HuH-7.5 (cell line): ENCODE measurements around the gene MBD4.
"Not testable (repeated sequence)": the region's sequence is repeated elsewhere in the genome, so short reads cannot be mapped to it uniquely, and the experiment has no call there.

Experiments
- DNase-seq: peaks from one replicate; pipeline ENCODE4 v3.0.0; 2011; ENCODE audit warnings: low spot score

MBD4 gene

GRCh38 chr3:129409541-129409940, 30.2 kb downstream of the MBD4 start:
- DNase-seq: no peak

DNA sequence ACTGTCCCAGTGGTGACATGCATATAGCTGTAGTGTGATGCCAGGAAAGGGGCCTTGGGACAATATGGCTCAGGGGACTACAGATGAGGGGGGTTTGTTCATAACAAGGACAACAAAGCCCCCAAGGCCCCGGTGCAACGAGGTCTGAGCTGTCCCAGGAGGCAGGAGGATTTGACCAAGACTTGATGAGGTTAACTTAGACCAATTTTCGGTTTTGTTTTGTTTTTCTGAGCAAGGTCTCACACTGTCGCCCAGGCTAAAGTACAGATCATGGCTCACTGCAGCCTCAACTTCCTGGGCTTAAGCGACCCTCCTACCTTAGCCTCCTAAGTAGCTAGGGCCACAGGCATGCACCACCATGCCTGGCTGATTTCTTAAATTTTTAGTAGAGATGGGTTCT, 35.1 kb downstream of the MBD4 start:
- DNase-seq: no peak

GRCh38 chr3:129404130-129404529, 35.6 kb downstream of the MBD4 start:
- no peak for DNase-seq

- DNase-seq: no peak
Measured at GRCh38 chr3:129403450-129403849, 36.3 kb downstream of the MBD4 start.

DNA sequence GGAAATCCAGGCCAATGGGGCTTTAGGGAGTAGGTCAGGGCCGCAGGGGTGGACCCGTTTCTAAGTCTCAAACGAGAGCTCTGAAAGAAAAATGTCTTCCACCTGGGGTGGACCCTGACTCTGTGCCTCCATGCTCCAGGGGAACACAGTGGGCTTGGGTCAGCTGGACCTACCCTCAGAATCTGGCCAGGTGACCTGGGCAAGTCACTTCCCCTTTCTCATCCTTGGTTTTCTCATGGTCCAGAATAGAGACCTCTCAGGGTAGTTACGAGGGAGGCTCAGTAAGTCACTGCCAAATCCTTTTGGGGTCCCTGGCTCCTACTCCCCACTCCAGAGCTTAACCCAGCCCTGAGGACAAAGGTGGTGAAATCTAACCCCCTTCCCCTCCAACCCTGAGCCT, 37.1 kb downstream of the MBD4 start:
- DNase-seq: no peak

DNA sequence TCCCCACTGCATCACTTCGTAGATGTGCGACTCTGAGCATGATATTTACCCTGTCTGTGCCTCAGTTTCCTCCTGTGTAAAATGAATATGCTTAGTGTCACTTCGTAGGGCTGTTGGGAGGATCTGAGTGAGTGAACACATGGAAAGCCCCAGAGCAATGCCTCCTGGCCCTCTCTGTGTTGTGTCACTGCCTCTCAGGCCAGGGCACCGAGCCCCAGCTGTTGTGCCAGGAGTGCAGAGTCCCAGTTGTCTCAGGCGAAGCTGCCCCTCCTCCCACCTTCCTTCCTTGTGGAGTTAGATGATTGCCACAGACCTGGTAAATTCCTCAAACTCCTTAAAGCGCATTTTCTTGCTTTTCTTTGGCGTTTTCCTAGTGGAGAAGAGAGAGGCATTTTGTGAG, 37.5 kb downstream of the MBD4 start:
- no peak for DNase-seq

DNA sequence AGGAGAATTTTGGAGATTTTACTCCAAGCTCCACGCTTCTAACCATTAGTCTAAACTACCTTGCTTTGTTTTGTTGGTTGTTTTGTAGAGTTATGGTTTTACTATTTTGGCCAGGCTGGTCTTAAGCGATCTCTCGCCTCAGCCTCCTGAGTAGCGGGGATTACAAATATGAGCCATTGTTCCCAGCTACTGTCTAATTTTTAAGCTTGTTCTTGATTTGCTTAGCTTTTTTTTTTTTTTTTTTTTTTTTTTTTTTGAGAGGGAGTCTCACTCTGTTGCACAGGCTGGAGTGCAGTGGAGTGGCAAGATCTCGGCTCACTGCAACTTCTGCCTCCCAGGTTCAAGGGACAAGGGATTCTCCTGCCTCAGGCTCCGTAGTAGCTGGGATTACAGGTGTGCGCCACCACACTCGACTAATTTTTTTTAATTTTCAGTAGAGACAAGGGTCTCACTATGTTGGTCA, 39.8 kb downstream of the MBD4 start:
- DNase-seq: no peak

- peak; percentile 88 for DNase-seq
Measured at GRCh38 chr3:129399145-129399894, 40.4 kb downstream of the MBD4 start.

GRCh38 chr3:129398803-129399144, 41.0 kb downstream of the MBD4 start:
- DNase-seq: peak; percentile 38

GRCh38 chr3:129393760-129394564, 45.8 kb downstream of the MBD4 start:
- DNase-seq: not testable (repeated sequence)

DNA sequence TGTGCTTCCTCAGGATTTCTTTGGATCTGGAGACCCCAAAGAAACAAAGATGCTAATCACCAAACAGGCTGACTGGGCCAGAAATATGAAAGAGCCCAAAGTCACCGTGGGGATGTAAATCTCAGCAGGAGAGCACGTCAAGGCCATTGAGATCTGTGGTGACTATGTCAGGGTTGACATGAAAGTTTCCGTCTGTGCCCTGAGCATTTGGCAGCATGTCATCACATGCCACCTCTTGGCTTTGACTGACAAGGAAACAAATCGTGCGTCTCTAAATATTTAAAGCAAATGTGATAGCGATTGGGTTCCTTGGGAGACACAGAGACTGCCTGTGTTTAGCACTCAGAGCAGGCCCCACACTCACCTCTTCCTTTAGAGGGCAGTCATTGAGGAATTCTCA, 46.5 kb downstream of the MBD4 start:
- DNase-seq: no peak

GRCh38 chr3:129392106-129392887, 47.5 kb downstream of the MBD4 start:
- not testable (repeated sequence) for DNase-seq

DNA sequence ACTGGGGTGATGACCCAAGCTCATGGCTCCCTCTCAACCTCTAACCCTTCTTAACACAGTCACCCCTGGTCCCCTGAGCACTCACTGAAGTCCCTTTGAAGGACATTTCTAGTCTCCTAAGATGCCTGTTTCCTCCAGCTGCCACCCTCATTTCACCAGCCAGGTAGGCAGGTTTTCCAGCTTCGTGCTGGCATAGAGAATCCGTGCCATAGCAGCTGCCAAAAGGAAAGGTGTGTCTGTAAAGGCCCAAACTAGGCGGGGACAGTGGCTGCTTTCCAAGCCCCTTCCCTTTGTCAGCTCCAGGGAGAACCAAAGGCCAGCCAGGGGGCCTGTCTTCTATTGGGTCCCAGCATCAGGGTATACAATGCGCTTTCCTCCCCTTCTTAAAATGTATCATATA, 48.2 kb downstream of the MBD4 start:
- not testable (repeated sequence) for DNase-seq

DNA sequence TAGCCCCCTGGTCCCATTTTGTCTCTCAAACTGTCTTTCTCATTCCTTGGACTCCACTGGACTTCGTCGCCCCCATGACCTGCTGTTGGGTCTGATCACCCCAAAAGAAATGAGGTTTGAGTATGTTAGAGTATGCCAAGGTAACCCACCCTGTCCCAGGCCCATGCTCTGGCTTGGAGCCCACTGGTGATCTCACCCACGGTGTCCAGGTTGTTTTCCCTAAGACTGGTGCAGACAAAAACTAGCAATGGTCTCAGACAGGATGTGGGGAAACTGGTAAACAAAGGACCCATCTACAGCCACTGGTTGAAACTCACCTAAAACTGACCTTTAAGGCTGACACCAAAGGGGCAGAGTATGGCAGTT, 50.2 kb downstream of the MBD4 start:
- DNase-seq: no peak

DNA sequence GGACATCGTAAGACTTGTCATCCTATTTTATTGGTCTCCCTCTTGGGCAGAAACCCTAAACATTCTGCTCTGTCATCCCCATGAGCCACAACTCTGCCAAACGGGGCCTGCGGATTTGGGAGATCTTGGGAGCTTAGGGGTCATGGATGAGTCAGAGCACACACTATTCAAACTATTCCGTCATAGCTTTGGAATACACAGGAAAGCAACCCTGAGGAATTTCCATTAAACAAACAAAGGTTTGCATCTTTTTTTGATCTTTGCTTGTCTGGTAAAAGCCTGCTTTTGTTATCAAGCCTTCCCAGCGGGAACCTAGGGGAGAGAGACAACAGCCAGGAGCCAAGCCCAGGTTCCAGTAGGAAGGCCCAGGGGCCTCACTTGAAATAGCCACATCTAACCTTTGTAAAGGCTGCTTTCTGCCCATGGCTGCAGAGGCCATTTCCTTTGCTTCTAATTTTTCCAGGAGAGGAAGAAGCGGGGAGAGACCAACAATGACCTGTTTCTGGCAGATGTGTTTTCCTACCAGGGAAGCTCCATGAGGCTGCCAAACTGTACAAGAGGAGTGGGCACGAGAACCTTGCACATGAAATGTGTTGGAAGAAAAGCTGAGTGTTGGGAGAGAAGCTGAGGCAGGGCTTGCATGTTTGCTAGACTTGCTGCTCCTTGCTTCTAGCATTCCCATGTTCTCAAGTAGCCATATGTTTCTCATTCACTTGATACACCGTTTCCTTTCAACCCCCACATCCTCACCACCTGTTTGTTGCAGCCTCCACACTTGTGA, 50.8 kb downstream of the MBD4 start:
- DNase-seq: not testable (repeated sequence)

- no peak for DNase-seq
Measured at GRCh38 chr3:129387487-129387886, 52.3 kb downstream of the MBD4 start.

DNA sequence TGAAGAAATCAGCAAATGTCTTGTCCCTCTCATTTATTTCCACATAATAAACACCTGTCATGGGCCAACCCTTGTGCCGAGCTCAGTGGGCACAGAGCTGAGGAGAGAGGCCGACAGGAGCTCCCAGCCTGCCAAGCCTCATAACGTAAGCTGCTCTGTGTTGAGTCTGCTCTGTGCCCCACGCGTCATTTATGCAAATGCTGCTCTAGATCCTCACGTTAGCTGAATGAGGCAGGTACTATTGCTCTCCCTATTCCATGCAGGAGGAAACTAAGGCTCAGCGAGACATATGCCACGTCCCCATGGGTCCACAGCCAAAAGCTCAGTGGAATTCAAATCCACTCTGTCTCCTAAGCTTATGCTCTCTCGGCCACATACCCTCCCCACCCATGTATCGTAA, 52.8 kb downstream of the MBD4 start:
- DNase-seq: no peak

DNA sequence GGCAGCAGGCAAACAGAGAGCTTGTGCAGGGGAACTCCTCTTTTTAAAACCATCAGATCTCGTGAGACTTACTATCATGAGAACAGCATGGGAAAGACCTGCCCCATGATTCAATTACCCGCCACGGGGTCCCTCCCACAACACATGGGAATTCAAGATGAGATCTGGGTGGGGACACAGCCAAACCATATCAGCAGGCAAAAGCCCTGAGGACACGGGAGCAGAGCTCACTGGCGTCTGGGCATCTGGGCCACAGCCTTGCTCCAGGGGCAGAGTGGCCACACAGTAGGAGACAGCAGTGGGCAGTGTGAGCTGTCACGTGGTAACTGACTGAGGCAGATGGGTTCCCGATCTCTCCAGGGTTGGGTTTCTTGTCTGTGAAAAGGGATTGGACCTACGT, 54.2 kb downstream of the MBD4 start:
- DNase-seq: not testable (repeated sequence)

DNA sequence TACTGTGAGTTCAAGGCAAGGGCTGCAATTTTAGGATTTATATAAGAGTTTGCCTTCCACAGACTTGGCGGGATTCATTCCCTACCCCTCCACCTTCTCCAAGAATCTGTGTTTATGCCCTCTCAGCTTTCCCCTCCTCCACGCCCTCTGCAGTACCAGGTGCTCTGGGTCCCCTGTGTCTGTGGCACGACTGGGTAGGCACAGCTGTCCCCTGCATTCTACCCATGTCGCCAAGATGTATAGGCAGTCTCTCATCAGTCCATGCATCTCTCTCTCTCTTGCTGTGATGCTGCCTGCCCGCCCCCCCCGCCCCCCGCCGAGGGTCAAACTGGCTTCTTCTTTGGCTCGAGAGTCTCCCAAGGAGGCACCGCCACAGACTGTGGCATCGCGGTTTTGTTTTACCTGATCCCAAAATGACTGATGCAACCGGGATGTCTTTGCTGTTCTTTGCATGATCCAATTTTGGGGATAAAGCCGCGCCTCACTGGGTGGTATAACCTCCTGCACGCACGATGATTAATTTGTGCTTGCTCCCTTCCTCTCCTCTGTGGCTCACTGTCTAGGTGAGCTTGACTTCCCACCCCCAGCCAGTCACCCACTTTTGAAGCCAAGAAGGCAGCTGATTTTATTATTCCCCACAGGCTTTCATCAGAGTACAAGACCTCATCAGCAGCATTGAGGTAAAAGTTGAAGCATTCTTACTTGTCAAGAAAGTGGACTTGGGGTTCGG, 55.0 kb downstream of the MBD4 start:
- no peak for DNase-seq

DNA sequence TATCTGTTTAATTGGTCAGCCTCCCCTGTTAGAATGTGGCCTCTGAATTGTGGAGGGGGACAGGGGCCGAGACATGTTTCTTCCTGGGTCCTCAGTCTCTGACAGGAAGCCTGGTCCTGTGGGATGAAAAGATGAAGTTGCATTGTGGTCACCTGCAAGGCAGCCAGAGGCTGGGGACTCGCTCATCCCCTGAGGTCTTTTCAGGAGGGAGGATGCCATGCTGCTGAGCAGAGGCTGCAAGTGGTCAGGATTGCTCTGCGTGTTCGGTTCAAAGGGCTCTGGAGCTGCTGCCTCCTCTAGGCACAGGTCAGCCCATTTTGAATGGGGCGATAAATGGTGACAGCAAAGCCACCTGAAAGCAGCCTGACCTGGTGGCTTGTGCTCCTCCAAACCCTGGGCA, 55.6 kb downstream of the MBD4 start:
- DNase-seq: not testable (repeated sequence)

DNA sequence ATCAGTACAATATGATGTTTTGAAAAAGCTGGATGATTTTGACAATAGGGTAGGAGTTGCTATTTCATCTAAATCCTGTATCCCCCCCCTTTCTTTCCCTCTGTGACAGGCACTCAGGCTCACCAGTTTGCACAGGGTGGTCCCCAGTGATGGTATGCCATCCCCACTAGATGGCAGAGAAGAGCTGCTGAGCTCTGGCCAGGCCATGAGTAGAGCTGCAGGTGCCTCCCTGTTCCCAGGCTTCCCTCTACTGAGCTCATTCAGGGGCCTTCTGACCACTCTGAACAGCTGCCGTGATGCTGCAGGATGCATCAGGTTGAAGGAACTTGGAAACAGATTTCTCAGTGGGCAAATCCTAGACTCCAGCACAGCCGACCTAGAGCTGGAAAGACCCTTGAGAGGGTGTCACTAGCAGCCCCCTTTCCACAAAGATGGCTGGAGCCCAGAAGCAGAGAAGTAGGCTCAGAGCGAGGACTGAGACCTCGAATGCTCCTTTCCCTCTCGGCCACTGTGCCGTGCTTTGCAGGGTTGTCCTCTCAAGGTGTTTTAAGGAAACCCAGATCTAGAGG, 56.4 kb downstream of the MBD4 start:
- peak; percentile 93 for DNase-seq
